ENCODE measurements around the gene ROGDI. TPM values are rescaled to one million over a fixed set of nuclear protein-coding genes. Genes with fewer than 3 reads are reported as not detected.

Gene ROGDI
- total and polyA plus RNA-seq, 9 of the 15 experiments (the other 6 are each of a cell fraction or from before 2014, with no cell fraction given), result 0.97 to 37.3 (median 16.5) TPM

GRCh38 chr16:4792951-4793513, 9.4 kb downstream of the ROGDI start (continued):
- TF ChIP-seq PBX2 (CRISPR knock-in tag; IDR thresholded peaks at IDR 0.05; ENCODE audit: low read depth) (no peak), PBX2 (tag; conservative IDR thresholded peaks at IDR 0.05; ENCODE audit: low read depth) (no peak), POLR2G (IDR thresholded peaks at IDR 0.05; ENCODE audit: low read depth, low read length) (no peak), CHD1 (IDR thresholded peaks at IDR 0.05; ENCODE audit: low read length) (no peak), ZNF384 (IDR thresholded peaks at IDR 0.05; ENCODE audit: low read depth, low read length) (peak; percentile 64), ESRRA (IDR thresholded peaks at IDR 0.05; ENCODE audit: borderline replicate concordance, low read depth) (no peak), PPARD (CRISPR knock-in tag; IDR thresholded peaks at IDR 0.05) (no peak), MXI1 (IDR thresholded peaks at IDR 0.05; ENCODE audit: low read depth, low read length) (no peak)

- ATAC-seq, result no peak
- TF ChIP-seq MEIS2 (IDR thresholded peaks at IDR 0.05; ENCODE audit: partially characterized antibody) (no peak), ZNF253 (CRISPR knock-in tag; conservative IDR thresholded peaks at IDR 0.05) (no peak), MCM3 (IDR thresholded peaks at IDR 0.05) (no peak), ZNF41 (CRISPR knock-in tag; conservative IDR thresholded peaks at IDR 0.05) (no peak), NFIX (CRISPR knock-in tag; IDR thresholded peaks at IDR 0.05; ENCODE audit: low read depth) (no peak), E2F8 (IDR thresholded peaks at IDR 0.05; ENCODE audit: low read depth, partially characterized antibody) (no peak)
- no TSS peak for BruUV-seq (replicated peaks)
These were observed 11.6 kb downstream of the ROGDI start for GRCh38 chr16:4790871-4791270.

More at GRCh38 chr16:4790871-4791270, 11.6 kb downstream of the ROGDI start:
- H3K9ac ChIP-seq (ENCODE audit: insufficient read depth in 1 of 2, low read depth in 2 of 2, low read length in 2 of 2), result no peak overlapping the region
- H3K79me2 ChIP-seq (ENCODE audit: control insufficient read depth, insufficient read depth, low read length), result no peaks in the 10 kb centered on the region
- ChIA-PET POLR2A (interaction anchor here (0.7 kb wide), 1 partner anchor 374 kb away, joined by 3 read pairs; the partner anchor contains the start of gene CORO7), CTCF (ENCODE audit: low intra/inter-chr PET ratio) (no interaction called here)
- DNase-seq (ENCODE audit: extremely low read depth in 1 of 4, low spot score in 3 of 4) (no peak), FAIRE-seq (no peak)
- no peaks in the 10 kb centered on the region for H3K36me3 ChIP-seq (ENCODE audit: control insufficient read depth, insufficient read depth, low read length)
- no peak overlapping the region for H3K27ac ChIP-seq (ENCODE audit: extremely low read depth, low read depth, low read length)
- H4K20me1 ChIP-seq (replicated peaks; ENCODE audit: control insufficient read depth, insufficient read depth, low read length), result no peaks in the 10 kb centered on the region
- no peaks in the 10 kb centered on the region for H3K9me3 ChIP-seq (replicated peaks; ENCODE audit: control insufficient read depth, insufficient read depth, low read depth, low read length)
- no peaks in the 10 kb centered on the region for H3K27me3 ChIP-seq (ENCODE audit: control insufficient read depth in 2 of 2, insufficient read depth in 2 of 2, low read length in 2 of 2)
- in situ Hi-C loops (cut with MboI) (no loop called here), intact Hi-C loops (cut with micrococcal nuclease) (no loop called here)
- H3K4me3 ChIP-seq, result no peak overlapping the region
- no peak overlapping the region for H2AFZ ChIP-seq (ENCODE audit: low read depth, low read length)
- H3K4me2 ChIP-seq (ENCODE audit: insufficient read depth, low read length), result no peak overlapping the region
- no peaks in the 10 kb centered on the region for H3K9me1 ChIP-seq (ENCODE audit: control insufficient read depth, insufficient read depth, low read length)
- peaks cover 19 to 41% of the 10 kb centered on the region in 2 experiments; a peak in 4 of 5 replicates for H3K4me1 ChIP-seq (replicated peaks in 1 of 2; ENCODE audit: control insufficient read depth in 2 of 2, insufficient read depth in 2 of 2, low read length in 2 of 2)
- WGBS (ENCODE audit: insufficient coverage, low coverage, missing lambda C conversion rate), result 74% methylated on average over 10 of the region's 10 CpGs

Data from K562 (cell line).